K562 (cell line): ENCODE results near the gene GPHN. TPM values are rescaled to one million over a fixed set of nuclear protein-coding genes. Genes with fewer than 3 reads are reported as not detected.

Source experiments
- ATAC-seq: fragments of 200-7000 bp; cut with Tn5 transposase; 3 replicates; pipeline ENCODE4 v1.9.1; 2020; ENCODE audit warnings: moderate library complexity
- BruUV-seq: library from RNA; stranded (reverse); fragments of 400-500 nt; replicated peaks from 2 replicates; lab custom pipeline; 2021; lab: Mats Ljungman, UMichigan
- CTCF ChIA-PET: fragments of 300-600 bp; formaldehyde crosslinking; extraction: SDS; loops from one replicate; lab custom pipeline; 2021; ENCODE audit warnings: low intra/inter-chr PET ratio; lab: Yijun Ruan, JAX
- POLR2A ChIA-PET: fragments of 300-600, 350-650 bp; sonication (Branson Sonifier 250); formaldehyde crosslinking; extraction: SDS; loops from one replicate; lab custom pipeline; 2021; ENCODE audit warnings: antibody characterized with exemption, inconsistent platforms; lab: Yijun Ruan, JAX
- DNase-seq, 4 experiments: peaks; one replicate each; pipeline versions ENCODE4 v3.0.0 to v3.0.0-alpha.2; 2011 to 2018; ENCODE audit warnings: low spot score in 3 of 4, mixed read lengths in 3 of 4; ENCODE audit errors: extremely low read depth in 1 of 4
- FAIRE-seq: peaks from 2 replicates; lab custom pipeline; 2011; peaks lifted over from hg19 to GRCh38; lab: Jason Lieb, UNC
- H2AFZ ChIP-seq: 2 replicates; pipeline ENCODE4 v1.6.0; 2011; ENCODE audit warnings: low read depth, low read length, control low read depth, inconsistent platforms
- H3K27ac ChIP-seq: fragments of 200-600 bp; 3 replicates; pipeline ENCODE4 v1.8.0; 2011; ENCODE audit warnings: low read depth, mild to moderate bottlenecking, control low read depth, inconsistent platforms, low read length, moderate library complexity, mixed read lengths; ENCODE audit errors: extremely low read depth
- H3K27me3 ChIP-seq, 2 experiments: fragments of 300-600 bp in 1 of 2; 2 replicates in 1 of 2; 3 replicates in 1 of 2; pipeline versions ENCODE4 v1.6.0 to v1.8.0; 2011; ENCODE audit warnings: inconsistent platforms in 2 of 2, low read length in 2 of 2, mild to moderate bottlenecking in 1 of 2, mixed read lengths in 1 of 2, moderate library complexity in 1 of 2; ENCODE audit not compliant: control insufficient read depth in 2 of 2, insufficient read depth in 2 of 2
- H3K36me3 ChIP-seq: fragments of 300-600 bp; 3 replicates; pipeline ENCODE4 v1.8.0; 2011; ENCODE audit warnings: mild to moderate bottlenecking, low read length, inconsistent platforms; ENCODE audit not compliant: control insufficient read depth, insufficient read depth
- H3K4me1 ChIP-seq, 2 experiments: fragments of 200-600 bp in 1 of 2; replicated peaks in 1 of 2; 2 replicates in 1 of 2; 3 replicates in 1 of 2; pipeline versions ENCODE4 v1.5.1 to v1.8.0; 2011; ENCODE audit warnings: inconsistent platforms in 2 of 2, low read length in 2 of 2, mild to moderate bottlenecking in 1 of 2, mixed read lengths in 1 of 2, moderate library complexity in 1 of 2; ENCODE audit not compliant: control insufficient read depth in 2 of 2, insufficient read depth in 2 of 2
- H3K4me2 ChIP-seq: 2 replicates; pipeline ENCODE4 v1.6.1; 2011; ENCODE audit warnings: low read length, control low read depth, inconsistent platforms, mixed read lengths; ENCODE audit not compliant: insufficient read depth
- H3K4me3 ChIP-seq: fragments of 200-600 bp; sonication (generic), shearing (Covaris generic); 2 replicates; pipeline ENCODE4 v1.5.1; 2016; ENCODE audit warnings: control low read depth, inconsistent platforms
- H3K79me2 ChIP-seq: fragments of 200-600 bp; 3 replicates; pipeline ENCODE4 v1.8.0; 2011; ENCODE audit warnings: low read length, inconsistent platforms; ENCODE audit not compliant: control insufficient read depth, insufficient read depth
- H3K9ac ChIP-seq, 2 experiments: 2 replicates each; pipeline versions ENCODE4 v1.6.0 to v1.6.1; 2011; ENCODE audit warnings: low read depth in 2 of 2, low read length in 2 of 2, control low read depth in 1 of 2, inconsistent platforms in 1 of 2, mild to moderate bottlenecking in 1 of 2, mixed read lengths in 1 of 2; ENCODE audit not compliant: insufficient read depth in 1 of 2
- H3K9me1 ChIP-seq: one replicate; pipeline ENCODE4 v1.6.0; 2011; ENCODE audit warnings: inconsistent platforms, mild to moderate bottlenecking, low read length, moderate library complexity; ENCODE audit not compliant: control insufficient read depth, insufficient read depth
- H3K9me3 ChIP-seq: replicated peaks from 2 replicates; pipeline ENCODE4 v1.5.1; 2011; ENCODE audit warnings: low read depth, low read length, inconsistent platforms; ENCODE audit not compliant: control insufficient read depth, insufficient read depth
- H4K20me1 ChIP-seq: replicated peaks from 2 replicates; pipeline ENCODE4 v1.6.1; 2011; ENCODE audit warnings: low read length, inconsistent platforms, mixed read lengths; ENCODE audit not compliant: control insufficient read depth, insufficient read depth
- CSDE1 ChIP-seq, 2 experiments: fragments of 450-650 bp; IDR thresholded peaks; 2 replicates each; pipeline ENCODE4 v1.6.1; 2016; ENCODE audit warnings: mild to moderate bottlenecking in 1 of 2
- MTF1 ChIP-seq: fragments of 250-450 bp; sonication (Bioruptor Pico); IDR thresholded peaks from 2 replicates; pipeline ENCODE4 v1.9.0; 2021; ENCODE audit warnings: moderate library complexity, mild to moderate bottlenecking, inconsistent platforms, borderline replicate concordance
- PHTF2 ChIP-seq: fragments of 250-450 bp; sonication (Bioruptor Pico); IDR thresholded peaks from 2 replicates; pipeline ENCODE4 v1.5.0; 2021; ENCODE audit warnings: mild to moderate bottlenecking
- RFX7 ChIP-seq: fragments of 250-450 bp; sonication (Bioruptor Pico); IDR thresholded peaks from 2 replicates; pipeline ENCODE4 v1.5.1; 2021; ENCODE audit warnings: mild to moderate bottlenecking
- SMAD4 ChIP-seq: fragments of 250-450 bp; sonication (Bioruptor Pico); conservative IDR thresholded peaks from 2 replicates; pipeline ENCODE4 v1.8.0; 2021; ENCODE audit warnings: inconsistent platforms, mild to moderate bottlenecking, moderate library complexity
- ZKSCAN8 ChIP-seq: fragments of 200-800 bp; sonication (Bioruptor generic); IDR thresholded peaks from 2 replicates; pipeline ENCODE4 v1.6.1; 2016; ENCODE audit warnings: missing genetic modification characterization, missing compliant biosample characterization
- ZNF12 ChIP-seq: sonication (generic); formaldehyde crosslinking; IDR thresholded peaks from 2 replicates; pipeline ENCODE4 v1.4.0; 2020; ENCODE audit warnings: mild to moderate bottlenecking, missing genetic modification reagents
- ZNF41 ChIP-seq: fragments of 250-450 bp; sonication (Bioruptor Pico); conservative IDR thresholded peaks from 2 replicates; pipeline ENCODE4 v1.4.0; 2020; ENCODE audit warnings: mild to moderate bottlenecking
- ZNF507 ChIP-seq: conservative IDR thresholded peaks from 2 replicates; pipeline ENCODE4 v1.6.1; 2017; ENCODE audit warnings: missing genetic modification characterization, missing compliant biosample characterization
- ZNF699 ChIP-seq: fragments of 250-450 bp; sonication (Bioruptor Pico); IDR thresholded peaks from 2 replicates; pipeline ENCODE4 v1.8.0; 2021; ENCODE audit warnings: mild to moderate bottlenecking, moderate library complexity; ENCODE audit not compliant: insufficient replicate concordance
- WGBS: fragments of 100-300 bp; shearing (Covaris generic); methylation state at CpG from one replicate; pipeline ENCODE4 v1.1.6; 2016; ENCODE audit warnings: low coverage, mixed read lengths; ENCODE audit not compliant: insufficient coverage; ENCODE audit errors: missing lambda C conversion rate; 5-methylcytosine and 5-hydroxymethylcytosine counted together
- in situ Hi-C: fragments of 300-500 bp; cut with MboI; formaldehyde crosslinking; loops from 4 replicates; pipeline ENCODE4 v1.15.0; 2018; ENCODE audit warnings: inconsistent platforms, mixed read lengths
- intact Hi-C: fragments of 100-400 bp; cut with micrococcal nuclease; formaldehyde crosslinking; loops from 2 replicates; pipeline ENCODE4 v1.14.2; 2022
- polyA plus RNA-seq, 8 experiments: library from polyadenylated mRNA; depleted of rRNA in 4 of 8; stranded (reverse) in 5 of 8; unstranded in 3 of 8; fragments of >200 nt; fragmentation: Nextera tagmentation in 2 of 8; fragmentation: Illumina TruSeq in 1 of 8; extraction: Ambion mirVana in 2 of 8; extraction: Trizol in 1 of 8; gene quantifications; 2 replicates each; pipeline versions ENCODE4 v1.2.1 to v1.2.3, GENCODE V29; 2011 to 2014; ENCODE audit warnings: inconsistent platforms in 1 of 8, missing spikeins in 1 of 8
- total RNA-seq, 7 experiments: library from RNA; depleted of rRNA in 6 of 7; stranded (reverse); fragments of >200 nt in 6 of 7; fragmentation: Illumina TruSeq in 2 of 7; extraction: Trizol in 2 of 7; gene quantifications; 2 replicates each; pipeline versions ENCODE4 v1.2.1 to v1.2.3, GENCODE V29; 2011 to 2021; ENCODE audit warnings: low replicate concordance in 1 of 7
- TF ChIP-seq, protein P1 (sequence below): sonication (generic); formaldehyde crosslinking; IDR thresholded peaks from 2 replicates; pipeline ENCODE4 v1.9.0; 2022; ENCODE audit warnings: mild to moderate bottlenecking, missing genetic modification reagents
- TF ChIP-seq, protein P2 (sequence below): fragments of 250-450 bp; sonication (Bioruptor Pico); IDR thresholded peaks from 2 replicates; pipeline ENCODE4 v1.5.0; 2021
- TF ChIP-seq, protein P3 (sequence below): sonication (generic); formaldehyde crosslinking; IDR thresholded peaks from 2 replicates; pipeline ENCODE4 v1.8.0; 2023; ENCODE audit warnings: mild to moderate bottlenecking, missing genetic modification reagents
- TF ChIP-seq, protein P4 (sequence below), 2 experiments: fragments of 250-450 bp in 1 of 2; fragments of 450-650 bp in 1 of 2; sonication (Bioruptor Pico) in 1 of 2; IDR thresholded peaks; 2 replicates each; pipeline versions ENCODE4 v1.6.1 to v1.8.0; 2016 to 2021; ENCODE audit warnings: mild to moderate bottlenecking in 2 of 2, moderate library complexity in 2 of 2, missing compliant biosample characterization in 1 of 2, missing genetic modification characterization in 1 of 2

The GPHN gene
- total and polyA plus RNA-seq, 9 of the 15 experiments (the other 6 are each of a cell fraction or from before 2014, with no cell fraction given): 5.9 to 16.0 (median 11.4) TPM

DNA sequence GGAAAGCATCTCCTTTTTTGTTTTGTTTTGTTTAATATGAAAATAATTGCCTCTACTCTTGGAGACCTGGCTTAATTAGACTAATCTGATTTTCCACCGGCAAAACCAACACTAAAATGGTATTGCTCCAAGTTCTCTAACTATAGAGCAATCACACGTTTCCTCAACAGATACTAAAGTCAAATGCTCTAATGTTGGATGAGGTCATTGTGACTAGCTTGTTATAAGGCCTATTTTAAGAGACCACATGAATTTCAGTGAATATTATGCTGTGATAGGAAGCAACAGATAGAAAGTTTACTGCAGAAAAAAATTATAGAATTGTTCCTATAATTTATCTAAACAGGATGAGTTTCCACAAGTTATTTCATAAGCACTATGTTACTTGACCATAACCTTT lies 25.1 kb upstream of the GPHN start:
- CTCF ChIA-PET: no interaction called here
- intact Hi-C loops (no loop called here), in situ Hi-C loops (loop anchor here (25.0 kb wide), 1 partner anchor 1329 kb away; the partner anchor contains the start of genes RAD51B and ZFYVE26)
- POLR2A ChIA-PET: no interaction called here
- no peak overlapping the region for H3K27ac ChIP-seq
- H3K9me1 ChIP-seq: no peaks in the 10 kb centered on the region
- no peak overlapping the region for H3K4me3 ChIP-seq
- WGBS: 11% methylated on average over 2 of the region's 2 CpGs
- H3K4me2 ChIP-seq: no peak overlapping the region
- no peaks in the 10 kb centered on the region for H3K27me3 ChIP-seq
- H3K9me3 ChIP-seq: no peaks in the 10 kb centered on the region
- DNase-seq (no peak), FAIRE-seq (no peak), ATAC-seq (no peak)
- H2AFZ ChIP-seq: no peak overlapping the region
- no peaks in the 10 kb centered on the region for H3K79me2 ChIP-seq
- H3K36me3 ChIP-seq: no peaks in the 10 kb centered on the region
- no peaks in the 10 kb centered on the region for H4K20me1 ChIP-seq
- peaks cover 0 to 3% of the 10 kb centered on the region in 2 experiments; a peak in 2 of 5 replicates for H3K4me1 ChIP-seq
- TF ChIP-seq MTF1 (no peak), ZNF41 (CRISPR knock-in tag) (no peak), RFX7 (CRISPR knock-in tag) (no peak), ZKSCAN8 (CRISPR knock-in tag) (no peak), ZNF507 (tag) (no peak), PHTF2 (no peak), ZNF12 (CRISPR knock-in tag) (no peak), CSDE1 (IDR thresholded peaks at IDR 0.05) (no peak), ZNF699 (CRISPR knock-in tag) (no peak), SMAD4 (CRISPR knock-in tag) (no peak)
- TF ChIP-seq, protein P1, sequence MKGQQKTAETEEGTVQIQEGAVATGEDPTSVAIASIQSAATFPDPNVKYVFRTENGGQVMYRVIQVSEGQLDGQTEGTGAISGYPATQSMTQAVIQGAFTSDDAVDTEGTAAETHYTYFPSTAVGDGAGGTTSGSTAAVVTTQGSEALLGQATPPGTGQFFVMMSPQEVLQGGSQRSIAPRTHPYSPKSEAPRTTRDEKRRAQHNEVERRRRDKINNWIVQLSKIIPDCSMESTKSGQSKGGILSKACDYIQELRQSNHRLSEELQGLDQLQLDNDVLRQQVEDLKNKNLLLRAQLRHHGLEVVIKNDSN (CRISPR knock-in tag): no peak
- TF ChIP-seq, protein P2, sequence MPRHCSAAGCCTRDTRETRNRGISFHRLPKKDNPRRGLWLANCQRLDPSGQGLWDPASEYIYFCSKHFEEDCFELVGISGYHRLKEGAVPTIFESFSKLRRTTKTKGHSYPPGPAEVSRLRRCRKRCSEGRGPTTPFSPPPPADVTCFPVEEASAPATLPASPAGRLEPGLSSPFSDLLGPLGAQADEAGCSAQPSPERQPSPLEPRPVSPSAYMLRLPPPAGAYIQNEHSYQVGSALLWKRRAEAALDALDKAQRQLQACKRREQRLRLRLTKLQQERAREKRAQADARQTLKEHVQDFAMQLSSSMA (CRISPR knock-in tag): no peak
- TF ChIP-seq, protein P3, sequence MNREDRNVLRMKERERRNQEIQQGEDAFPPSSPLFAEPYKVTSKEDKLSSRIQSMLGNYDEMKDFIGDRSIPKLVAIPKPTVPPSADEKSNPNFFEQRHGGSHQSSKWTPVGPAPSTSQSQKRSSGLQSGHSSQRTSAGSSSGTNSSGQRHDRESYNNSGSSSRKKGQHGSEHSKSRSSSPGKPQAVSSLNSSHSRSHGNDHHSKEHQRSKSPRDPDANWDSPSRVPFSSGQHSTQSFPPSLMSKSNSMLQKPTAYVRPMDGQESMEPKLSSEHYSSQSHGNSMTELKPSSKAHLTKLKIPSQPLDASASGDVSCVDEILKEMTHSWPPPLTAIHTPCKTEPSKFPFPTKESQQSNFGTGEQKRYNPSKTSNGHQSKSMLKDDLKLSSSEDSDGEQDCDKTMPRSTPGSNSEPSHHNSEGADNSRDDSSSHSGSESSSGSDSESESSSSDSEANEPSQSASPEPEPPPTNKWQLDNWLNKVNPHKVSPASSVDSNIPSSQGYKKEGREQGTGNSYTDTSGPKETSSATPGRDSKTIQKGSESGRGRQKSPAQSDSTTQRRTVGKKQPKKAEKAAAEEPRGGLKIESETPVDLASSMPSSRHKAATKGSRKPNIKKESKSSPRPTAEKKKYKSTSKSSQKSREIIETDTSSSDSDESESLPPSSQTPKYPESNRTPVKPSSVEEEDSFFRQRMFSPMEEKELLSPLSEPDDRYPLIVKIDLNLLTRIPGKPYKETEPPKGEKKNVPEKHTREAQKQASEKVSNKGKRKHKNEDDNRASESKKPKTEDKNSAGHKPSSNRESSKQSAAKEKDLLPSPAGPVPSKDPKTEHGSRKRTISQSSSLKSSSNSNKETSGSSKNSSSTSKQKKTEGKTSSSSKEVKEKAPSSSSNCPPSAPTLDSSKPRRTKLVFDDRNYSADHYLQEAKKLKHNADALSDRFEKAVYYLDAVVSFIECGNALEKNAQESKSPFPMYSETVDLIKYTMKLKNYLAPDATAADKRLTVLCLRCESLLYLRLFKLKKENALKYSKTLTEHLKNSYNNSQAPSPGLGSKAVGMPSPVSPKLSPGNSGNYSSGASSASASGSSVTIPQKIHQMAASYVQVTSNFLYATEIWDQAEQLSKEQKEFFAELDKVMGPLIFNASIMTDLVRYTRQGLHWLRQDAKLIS (CRISPR knock-in tag): no peak
- TF ChIP-seq, protein P4, sequence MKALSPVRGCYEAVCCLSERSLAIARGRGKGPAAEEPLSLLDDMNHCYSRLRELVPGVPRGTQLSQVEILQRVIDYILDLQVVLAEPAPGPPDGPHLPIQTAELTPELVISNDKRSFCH (CRISPR knock-in tag; IDR thresholded peaks at IDR 0.05): no peak
- TF ChIP-seq, protein P4 (tag; IDR thresholded peaks at IDR 0.05): no peak
- H3K9ac ChIP-seq: no peak overlapping the region
- no TSS peak for BruUV-seq
